Esophagus squamous epithelium (tissue), 5 donors: Measurements from ENCODE around the gene COL26A1. TPM values are rescaled to one million over a fixed set of nuclear protein-coding genes. Genes with fewer than 3 reads are reported as not detected.
"Not testable (repeated sequence)": the region's sequence is repeated elsewhere in the genome, so short reads cannot be mapped to it uniquely, and the experiment has no call there.

Experiments
- DNase-seq: peaks from one replicate; lab custom pipeline; 2025; lab: John Stamatoyannopoulos, UW
- H3K27ac ChIP-seq, 4 donors: fragments of 200-600 bp; sonication (generic); one replicate each; pipeline ENCODE4 v1.5.1; 2016 to 2019; ENCODE audit warnings: mild to moderate bottlenecking in 1 of 4
- H3K27me3 ChIP-seq, 4 donors: fragments of 200-600 bp; sonication (generic); 1 replicate in 3 of 4; 2 replicates in 1 of 4; pipeline versions ENCODE4 v1.5.1 to v1.6.0; 2017 to 2021; ENCODE audit warnings: antibody characterized with exemption in 1 of 4
- H3K36me3 ChIP-seq, 3 donors: fragments of 200-600 bp; sonication (generic); one replicate each; pipeline ENCODE4 v1.5.1; 2016 to 2019
- H3K4me1 ChIP-seq, 3 donors: fragments of 200-600 bp; sonication (generic); one replicate each; pipeline ENCODE4 v1.5.1; 2017 to 2019
- H3K4me3 ChIP-seq, 4 donors: fragments of 200-600 bp; sonication (generic); 1 replicate in 3 of 4; 2 replicates in 1 of 4; pipeline ENCODE4 v1.5.1; 2016 to 2019; ENCODE audit warnings: mild to moderate bottlenecking in 2 of 4, moderate library complexity in 1 of 4
- H3K9me3 ChIP-seq, 3 donors: fragments of 200-600 bp; sonication (generic); one replicate each; pipeline ENCODE4 v1.5.1; 2016 to 2019
- CTCF ChIP-seq, 6 experiments: fragments of 450-650 bp in 4 of 6; fragments of 200-600 bp in 2 of 6; sonication (generic) in 2 of 6; IDR thresholded peaks; one replicate each; pipeline ENCODE4 v1.5.1; 2016 to 2019; ENCODE audit warnings: antibody characterized with exemption in 6 of 6, mild to moderate bottlenecking in 4 of 6, moderate library complexity in 4 of 6
- POLR2A ChIP-seq, 4 donors: fragments of 450-650 bp; IDR thresholded peaks; one replicate each; pipeline ENCODE4 v1.6.1; 2017; ENCODE audit warnings: antibody characterized with exemption in 4 of 4, mild to moderate bottlenecking in 4 of 4, moderate library complexity in 3 of 4
- WGBS, 2 donors: methylation state at CpG; one replicate each; pipeline ENCODE4 v1.1.5; 2018; 5-methylcytosine and 5-hydroxymethylcytosine counted together
- intact Hi-C: fragments of 100-400 bp; cut with DNase I; formaldehyde crosslinking; loops from one replicate; pipeline ENCODE4 v1.15.0; 2022
- small RNA-seq, 4 donors: library from RNA; depleted of rRNA; stranded (forward); fragments of <200 nt; gene quantifications; one replicate each; pipeline ENCODE3, GENCODE V24; 2016
- total RNA-seq, 4 donors: library from RNA; depleted of rRNA; stranded (reverse); fragments of >200 nt; gene quantifications; one replicate each; pipeline ENCODE4 v1.1.0, GENCODE V29; 2016
- donor health status: DM: yes; HTN: yes; CAD: no.

COL26A1 gene
- total RNA-seq, 4 donors from 2014 or later, result not detected

GRCh38 chr7:101604331-101604933 is 241.8 kb downstream of the COL26A1 start:
- DNase-seq, result no peak
- intact Hi-C loops, result loop anchor here (10.0 kb wide), 1 partner anchor 210 kb away; the partner anchor contains the start of gene CUX1
- no peak for TF ChIP-seq POLR2A (IDR thresholded peaks at IDR 0.05)
- no peak for TF ChIP-seq CTCF (IDR thresholded peaks at IDR 0.05)
- H3K27me3 ChIP-seq, result peaks cover 0 to 25% (median 0%) of the 10 kb centered on the region in 4 donors
- no peaks in the 10 kb centered on the region for H3K36me3 ChIP-seq
- H3K4me3 ChIP-seq, result no peak overlapping the region
- WGBS, 2 donors, result 44 to 59% methylated on average over 5 of the region's 5 CpGs
- peaks cover 9 to 26% (median 18%) of the 10 kb centered on the region in 3 donors for H3K4me1 ChIP-seq
- no peak overlapping the region for H3K27ac ChIP-seq
- H3K9me3 ChIP-seq, result no peaks in the 10 kb centered on the region

- H3K36me3 ChIP-seq, H3K27ac ChIP-seq, H3K9me3 ChIP-seq, DNase-seq, H3K4me3 ChIP-seq: not testable (repeated sequence)
- intact Hi-C loops, result loop anchor here (10.0 kb wide), 1 partner anchor 210 kb away; the partner anchor contains the start of gene CUX1
- peaks cover 9 to 26% (median 18%) of the 10 kb centered on the region in 3 donors for H3K4me1 ChIP-seq
- 78 to 91% methylated on average over 1 to 2 of the region's 2 CpGs for WGBS, 2 donors
- H3K27me3 ChIP-seq, result peaks cover 0 to 28% (median 0%) of the 10 kb centered on the region in 4 donors
These were observed 242.3 kb downstream of the COL26A1 start for GRCh38 chr7:101604934-101605332.

- intact Hi-C loops, result loop anchor here (10.0 kb wide), 1 partner anchor 209 kb away; the partner anchor contains the start of gene CUX1
- Histone ChIP-seq H3K4me1 (peaks cover 9 to 26% (median 18%) of the 10 kb centered on the region in 3 donors), H3K27me3 (peaks cover 0 to 33% (median 0%) of the 10 kb centered on the region in 4 donors), H3K36me3 (no peaks in the 10 kb centered on the region), H3K4me3 (no peak overlapping the region), H3K9me3 (no peaks in the 10 kb centered on the region), H3K27ac (no peak overlapping the region)
- TF ChIP-seq CTCF (IDR thresholded peaks at IDR 0.05) (no peak), POLR2A (IDR thresholded peaks at IDR 0.05) (no peak)
- 71 to 91% methylated on average over 7 to 23 of the region's 26 CpGs for WGBS, 2 donors
- no peak for DNase-seq
These were observed 243.2 kb downstream of the COL26A1 start for GRCh38 chr7:101605611-101606497.

- TF ChIP-seq CTCF (IDR thresholded peaks at IDR 0.05) (no peak), POLR2A (IDR thresholded peaks at IDR 0.05) (no peak)
- H3K9me3 ChIP-seq, result no peaks in the 10 kb centered on the region
- no peaks in the 10 kb centered on the region for H3K36me3 ChIP-seq
- peaks cover 0 to 27% (median 0%) of the 10 kb centered on the region in 4 donors for H3K27me3 ChIP-seq
- no peak overlapping the region for H3K4me3 ChIP-seq
- intact Hi-C loops, result loop anchor here (10.0 kb wide), 1 partner anchor 208 kb away; the partner anchor contains the start of gene CUX1
- 60% methylated on average over 1 of the region's 2 CpGs; no CpG with 5 or more reads in 1 of the 2 donors for WGBS, 2 donors
- H3K4me1 ChIP-seq, result peaks cover 9 to 26% (median 18%) of the 10 kb centered on the region in 3 donors
- DNase-seq, result no peak
- no peak overlapping the region for H3K27ac ChIP-seq
These were observed 243.8 kb downstream of the COL26A1 start for GRCh38 chr7:101606498-101606923.

Small RNA genes lying within 50 kb of the gene (small RNA-seq; reads per million reads assigned to genes)
- gene AC004965.1, result 0 reads per million in 4 donors

Other genes starting within 250 kb of the COL26A1 start
- 1 to 10 TPM; 1.1 to 4.8 (median 3.1) TPM for gene SERPINE1, start 235.8 kb upstream of the COL26A1 start, total RNA-seq
- 100 to 1,000 TPM in 1 of 4 donors, 10 to 100 TPM in 3; 42.7 to 144 (median 64.3) TPM for gene AP1S1, start 208.4 kb upstream of the COL26A1 start, total RNA-seq
- gene VGF, start 197.3 kb upstream of the COL26A1 start, total RNA-seq, result not detected
- gene NAT16, start 182.6 kb upstream of the COL26A1 start, total RNA-seq, result not detected
- gene MOGAT3, start 161.8 kb upstream of the COL26A1 start, total RNA-seq, result not detected
- gene PLOD3, start 145.3 kb upstream of the COL26A1 start, total RNA-seq, result 10 to 100 TPM in 2 of 4 donors, 1 to 10 TPM in 2; 2.5 to 14.5 (median 9.7) TPM
- gene ZNHIT1, start 144.7 kb upstream of the COL26A1 start, total RNA-seq, result 10 to 100 TPM; 51.3 to 87.9 (median 64.4) TPM
- 1 to 10 TPM; 3.1 to 6.7 (median 4.2) TPM for gene CLDN15, start 125.1 kb upstream of the COL26A1 start, total RNA-seq
- gene FIS1, start 117.8 kb upstream of the COL26A1 start, total RNA-seq, result 100 to 1,000 TPM; 127 to 233 (median 145) TPM
- 10 to 100 TPM in 2 of 4 donors, 1 to 10 TPM in 2; 5.8 to 13.5 (median 9.5) TPM for gene IFT22, start 41.1 kb upstream of the COL26A1 start, total RNA-seq